Stimulated activated CD8-positive, alpha-beta memory T cell treated with anti-CD3 and anti-CD28 coated beads, Interleukin-7, amount 100 ng/mL, for 24 hours (primary cell): ENCODE data around the gene LGALSL.

ENCODE experiments used
- DNase-seq: peaks from one replicate; pipeline ENCODE4 v3.0.0-alpha.2; 2020; ENCODE audit warnings: low read depth

Gene LGALSL

GRCh38 chr2:64471600-64471999, 17.6 kb downstream of the LGALSL start:
- DNase-seq: no peak

DNA sequence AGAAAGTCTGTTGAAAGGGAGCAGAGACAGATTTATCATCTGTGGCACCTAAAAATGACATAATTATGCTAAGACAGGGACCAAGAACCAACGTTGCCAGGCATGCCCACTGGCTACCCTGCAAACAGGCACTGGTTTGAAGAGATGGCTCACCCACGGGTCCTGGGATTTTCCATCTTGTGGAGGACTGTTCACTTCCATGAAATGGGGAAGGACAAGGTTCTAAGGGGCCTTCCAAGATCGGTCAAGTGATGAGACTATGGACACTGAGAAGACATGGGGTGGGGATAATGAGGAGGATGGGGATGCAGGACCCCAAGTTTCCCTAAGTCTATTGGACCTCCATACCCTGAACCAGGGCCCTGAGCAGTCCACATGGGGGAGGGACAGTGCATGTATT, 18.9 kb downstream of the LGALSL start:
- no peak for DNase-seq

DNA sequence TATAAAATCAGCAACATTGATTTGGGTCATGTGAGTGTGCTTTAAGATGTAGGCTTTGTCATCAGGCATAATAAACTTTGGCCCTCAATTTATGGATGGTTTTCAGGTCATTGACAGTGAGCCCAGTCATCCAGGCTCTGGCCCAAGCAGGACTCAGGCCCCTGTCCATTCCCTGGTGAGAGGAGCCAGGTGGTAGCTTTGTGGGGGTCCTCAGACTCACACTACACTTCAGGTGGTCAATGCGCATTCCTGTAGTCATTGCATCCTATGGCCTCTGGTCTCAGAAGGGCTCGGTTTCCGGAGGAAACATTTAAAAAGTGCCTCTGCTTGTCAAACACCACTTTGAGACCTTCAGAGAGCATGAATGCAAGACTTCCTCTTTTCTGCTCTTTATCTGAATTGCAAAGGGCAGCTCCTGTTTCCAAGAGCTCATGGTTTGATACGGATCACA, 20.2 kb downstream of the LGALSL start:
- no peak for DNase-seq

GRCh38 chr2:64474636-64475035, 20.7 kb downstream of the LGALSL start:
- no peak for DNase-seq

- DNase-seq: no peak
These were observed 23.1 kb downstream of the LGALSL start for GRCh38 chr2:64477037-64477436.

DNA sequence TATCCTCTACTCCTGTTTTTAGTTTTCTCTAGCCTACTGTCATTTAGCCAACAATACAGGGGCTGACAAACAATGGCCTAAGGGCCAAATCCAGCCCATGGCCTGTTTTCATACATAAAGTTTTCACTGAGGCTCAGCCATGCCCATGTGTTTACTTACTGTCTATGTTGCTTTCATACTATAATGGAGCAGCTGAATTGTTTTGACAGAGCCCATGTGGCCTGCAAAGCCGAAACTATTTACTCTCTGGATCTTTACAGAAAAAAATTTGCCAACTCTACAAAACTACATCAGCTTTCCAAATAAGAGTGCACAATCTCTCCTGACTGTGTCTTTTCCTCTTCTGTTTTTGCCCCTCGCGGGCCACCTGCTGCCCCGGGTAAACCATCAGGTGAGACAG, 24.0 kb downstream of the LGALSL start:
- DNase-seq: no peak

- DNase-seq: no peak
These were observed 24.7 kb downstream of the LGALSL start for GRCh38 chr2:64478502-64479230.

GRCh38 chr2:64479259-64480117, 25.5 kb downstream of the LGALSL start:
- DNase-seq: no peak

DNA sequence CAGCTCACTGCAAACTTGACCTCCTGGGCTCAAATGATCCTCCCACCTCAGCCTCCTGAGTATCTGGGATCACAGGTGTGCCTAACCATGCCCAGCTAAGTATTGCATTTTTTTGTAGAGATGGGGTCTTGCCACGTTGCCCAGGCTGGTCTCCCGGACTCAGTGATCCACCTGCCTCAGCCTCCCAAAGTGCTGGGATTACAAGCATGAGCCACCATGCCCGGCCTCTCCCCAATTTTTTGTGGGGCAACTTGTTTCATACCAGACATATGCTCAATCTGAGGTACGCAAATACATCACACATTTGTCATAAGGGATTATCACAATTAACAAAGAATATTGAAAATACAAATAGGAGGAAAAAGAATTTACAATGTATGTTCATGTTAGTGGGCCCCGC, 27.7 kb downstream of the LGALSL start:
- DNase-seq: no peak

GRCh38 chr2:64482243-64482642, 28.3 kb downstream of the LGALSL start:
- no peak for DNase-seq

DNA sequence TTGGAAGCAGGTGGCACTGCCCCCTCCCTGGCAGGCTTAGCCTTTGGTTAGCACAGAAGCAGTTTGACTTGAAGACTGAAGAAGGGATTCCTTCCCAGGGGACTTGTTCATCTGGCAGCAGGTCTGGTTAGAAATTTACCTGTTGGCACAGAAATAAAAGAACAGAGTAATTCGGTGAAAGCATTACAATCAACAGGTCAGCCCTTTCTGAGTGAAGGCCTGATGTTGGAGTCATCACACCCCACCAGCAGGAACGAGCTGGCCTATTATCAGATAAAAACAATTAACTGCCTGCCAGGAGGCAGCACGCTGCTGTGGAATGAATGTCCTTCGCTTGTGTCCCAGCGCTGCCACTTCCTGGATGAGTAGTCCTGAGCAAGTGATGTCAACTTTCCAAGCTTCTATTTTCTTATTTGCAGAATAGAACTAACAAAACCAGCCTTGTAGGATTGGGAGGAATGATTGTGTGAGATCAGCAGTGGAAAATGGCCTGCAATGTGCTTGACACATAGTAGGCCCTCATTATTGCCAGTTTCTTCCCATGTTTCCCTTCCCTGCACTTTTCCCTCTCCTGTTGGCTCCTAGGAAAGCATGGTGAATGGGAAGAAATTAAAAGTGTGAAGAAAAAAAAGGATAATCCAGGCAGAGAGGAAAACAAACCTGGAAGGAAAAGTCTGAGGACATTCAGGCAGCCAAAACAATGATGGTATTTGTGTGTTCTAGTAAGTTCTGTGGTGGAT, 29.0 kb downstream of the LGALSL start:
- DNase-seq: no peak

DNA sequence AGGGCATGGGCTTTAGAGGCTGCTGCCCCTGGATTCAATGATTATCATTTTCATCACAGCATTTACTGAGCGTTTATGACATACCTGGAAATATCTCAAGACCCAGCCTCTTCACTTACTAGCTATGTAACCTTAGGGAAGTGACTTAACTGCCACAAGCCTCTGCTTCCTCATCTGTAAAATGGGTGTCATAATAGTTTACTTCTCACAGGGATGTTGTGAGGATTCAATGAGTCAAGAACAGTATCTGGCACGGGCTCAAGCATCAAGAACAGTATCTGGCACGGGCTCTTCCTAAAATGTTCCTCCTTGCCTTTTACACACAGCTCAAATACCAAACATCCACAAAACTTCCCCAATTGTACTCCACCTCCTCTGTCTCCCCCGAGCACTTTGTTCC, 31.4 kb downstream of the LGALSL start:
- no peak for DNase-seq

DNA sequence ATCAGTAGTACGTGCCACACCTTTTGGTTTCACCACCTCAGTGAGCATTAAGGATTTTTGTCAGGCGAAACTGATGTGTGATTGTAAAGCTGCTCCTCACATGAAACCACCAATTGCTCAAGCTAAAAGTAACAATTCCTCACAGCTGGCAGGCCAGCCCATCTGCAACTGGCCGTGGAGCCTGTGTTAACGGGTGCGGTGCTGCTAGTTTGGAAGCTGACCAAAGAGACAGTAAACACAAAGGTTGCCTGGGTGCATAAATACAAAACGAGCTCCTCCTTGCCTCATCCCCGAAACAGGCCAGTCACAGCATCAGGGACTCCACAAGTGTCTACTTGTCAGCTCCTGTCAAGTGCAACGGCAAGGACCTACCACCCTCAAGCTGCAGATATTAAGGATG, 32.0 kb downstream of the LGALSL start:
- DNase-seq: no peak

- no peak for DNase-seq
These were observed 33.5 kb downstream of the LGALSL start for GRCh38 chr2:64487256-64488049.

DNA sequence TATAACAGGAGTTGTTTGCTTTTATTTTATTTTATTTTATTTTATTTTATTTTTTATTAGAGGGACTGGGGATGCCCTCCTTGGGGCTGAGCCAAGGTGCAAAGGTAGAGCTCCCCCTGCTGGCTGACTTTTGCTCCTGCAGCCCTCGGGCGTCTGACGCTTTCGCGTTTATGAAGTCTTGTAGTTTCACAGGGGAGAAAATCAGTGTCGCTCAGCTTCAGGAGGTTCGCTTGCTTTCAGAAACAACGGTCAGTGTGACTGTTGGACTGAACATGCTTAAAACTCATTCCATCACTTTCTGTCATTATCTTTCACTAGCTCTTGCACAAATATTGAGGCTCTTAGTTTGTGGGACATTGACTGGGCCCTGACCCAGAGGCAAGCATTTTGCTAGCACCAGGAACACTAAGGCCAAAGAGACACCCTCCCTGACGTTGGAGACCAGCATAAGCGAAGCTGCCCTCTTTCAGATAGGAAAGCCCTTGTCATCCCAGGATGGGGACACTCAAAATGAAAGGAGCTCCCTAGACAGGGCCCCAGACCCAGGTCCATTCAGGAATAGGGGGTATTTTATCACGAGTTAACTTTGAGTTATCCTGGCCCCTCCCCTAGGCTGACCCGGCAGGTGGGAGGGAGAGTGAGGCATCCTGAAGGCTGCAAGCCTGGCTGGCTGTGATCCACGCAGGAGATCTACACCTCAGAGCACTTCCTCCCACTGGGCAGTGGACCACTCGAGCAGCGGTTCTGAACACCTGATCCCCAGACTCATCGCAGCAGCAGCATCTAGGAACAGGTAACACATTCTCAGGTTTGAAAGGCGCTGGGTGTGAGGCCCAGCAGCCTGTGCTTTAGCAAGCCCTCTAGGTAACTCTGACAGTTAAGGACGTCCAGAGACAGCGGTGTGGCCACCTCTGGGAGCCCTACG, 34.4 kb downstream of the LGALSL start:
- DNase-seq: peak; percentile 75

DNA sequence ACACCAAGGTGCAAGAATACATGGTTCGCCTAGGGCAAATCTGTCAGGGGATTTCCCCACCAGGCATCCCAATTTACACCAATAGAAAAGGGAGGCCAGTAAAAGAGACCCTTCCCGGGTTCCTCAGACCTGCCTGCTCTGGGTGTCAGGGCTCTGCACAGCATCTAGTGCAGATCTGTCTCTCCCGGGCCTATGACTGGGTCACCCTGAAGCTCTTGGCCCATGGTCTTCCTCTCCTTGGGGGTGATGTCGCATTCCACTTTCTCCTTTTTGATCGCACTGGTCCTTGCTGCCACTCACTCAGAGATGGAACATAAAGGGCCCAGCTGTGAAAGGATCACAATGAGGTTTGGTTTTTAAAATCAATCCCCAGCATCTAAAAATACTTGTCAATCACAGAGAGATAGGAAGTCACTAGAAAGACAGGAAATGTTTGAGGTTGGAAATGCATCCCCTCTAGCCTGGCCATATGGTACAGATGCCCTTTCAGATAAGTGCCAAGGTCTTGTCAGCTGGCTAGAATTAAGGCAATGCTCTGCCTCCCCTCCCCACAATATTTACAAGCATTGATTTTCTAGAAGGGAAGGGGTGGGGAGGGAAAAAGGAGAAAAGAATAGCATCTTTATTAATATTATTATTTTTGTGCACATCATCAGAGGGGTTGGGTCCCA, 35.3 kb downstream of the LGALSL start:
- DNase-seq: no peak

DNA sequence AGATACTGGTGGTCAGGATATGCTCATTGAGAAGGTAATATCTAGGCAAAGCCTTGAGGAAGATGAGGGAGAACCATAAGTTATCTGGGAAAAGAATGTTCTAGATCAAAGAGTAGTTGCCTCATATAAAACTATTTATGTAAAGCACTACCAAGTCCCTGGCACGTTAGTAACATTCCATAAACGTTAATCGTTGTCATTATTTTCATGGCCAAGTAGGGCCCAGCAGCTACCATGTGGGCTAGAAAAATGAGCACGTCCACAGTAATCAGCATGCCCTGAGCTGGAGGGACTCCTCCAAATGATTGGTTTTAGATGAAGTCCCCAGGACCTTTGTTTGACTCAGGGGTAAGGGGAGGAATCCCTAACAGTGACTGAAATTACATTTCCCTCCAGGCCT, 37.5 kb downstream of the LGALSL start:
- DNase-seq: no peak

DNA sequence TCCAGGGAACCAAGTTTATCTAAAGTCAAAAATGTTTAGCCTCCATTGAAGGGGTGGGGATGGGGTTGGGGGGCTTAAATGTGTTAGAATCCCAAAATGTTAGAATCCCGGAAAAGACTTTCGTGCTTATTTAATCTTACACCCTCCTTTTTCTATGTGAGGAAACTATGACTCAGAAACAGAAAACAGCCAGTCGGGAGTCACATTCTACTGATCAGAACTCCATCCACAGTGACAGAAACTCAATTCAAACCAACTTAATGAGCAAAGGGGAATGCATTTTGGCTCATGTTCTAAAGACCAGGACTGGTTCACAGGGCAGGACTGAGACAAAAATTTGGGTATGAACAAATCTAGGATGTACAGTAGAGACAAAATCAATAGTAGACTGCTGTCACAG, 38.3 kb downstream of the LGALSL start:
- no peak for DNase-seq

- DNase-seq: no peak
These were observed 38.9 kb downstream of the LGALSL start for GRCh38 chr2:64492821-64493220.

GRCh38 chr2:64493788-64494187, 39.8 kb downstream of the LGALSL start:
- no peak for DNase-seq
